Fibroblast of skin of back (primary cell): ENCODE results near the gene MPP2.
"Not testable (repeated sequence)": the region's sequence is repeated elsewhere in the genome, so short reads cannot be mapped to it uniquely, and the experiment has no call there.

ENCODE experiments used
- DNase-seq: peaks from one replicate; pipeline ENCODE4 v3.0.0-alpha.2; 2013

Gene MPP2

DNA sequence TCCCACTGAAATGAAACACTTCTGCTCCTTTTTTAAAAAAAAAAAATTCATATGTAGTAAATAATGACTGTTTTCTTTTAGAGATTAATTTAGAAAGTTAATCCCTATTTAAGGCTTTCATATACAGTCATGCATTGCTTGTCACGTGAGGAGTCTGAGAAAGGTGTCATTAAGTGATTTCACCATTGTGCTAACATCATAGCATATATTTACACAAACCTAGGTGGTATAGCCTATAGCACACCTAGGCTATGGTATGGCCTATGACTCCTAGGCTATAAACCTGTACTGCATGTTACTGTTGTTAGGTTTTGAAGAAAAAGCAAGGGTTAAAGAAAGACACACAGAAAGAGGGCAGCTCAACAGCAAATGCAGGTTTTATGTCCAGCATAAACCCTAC, 21.3 kb upstream of the MPP2 start:
- no peak for DNase-seq

DNA sequence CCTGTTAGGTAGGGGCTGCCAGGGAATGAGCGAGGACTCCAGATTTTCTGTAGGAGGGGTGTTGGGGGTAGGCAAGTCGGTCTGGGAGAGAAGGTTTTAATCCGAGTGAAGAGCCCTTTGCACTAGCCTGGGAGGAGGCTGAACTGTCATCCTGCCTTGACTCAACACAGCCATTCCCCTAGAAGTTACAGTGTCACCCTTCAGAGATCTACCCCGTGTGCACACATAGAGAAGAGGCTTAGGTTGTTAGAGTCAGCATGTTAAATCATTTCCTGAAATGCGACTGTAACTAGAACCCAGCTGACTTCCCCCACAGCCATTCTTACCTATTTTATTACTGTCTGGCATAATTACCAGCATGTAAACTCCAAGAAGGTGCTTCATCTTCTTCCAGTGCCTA, 20.6 kb upstream of the MPP2 start:
- DNase-seq, result not testable (repeated sequence)

DNA sequence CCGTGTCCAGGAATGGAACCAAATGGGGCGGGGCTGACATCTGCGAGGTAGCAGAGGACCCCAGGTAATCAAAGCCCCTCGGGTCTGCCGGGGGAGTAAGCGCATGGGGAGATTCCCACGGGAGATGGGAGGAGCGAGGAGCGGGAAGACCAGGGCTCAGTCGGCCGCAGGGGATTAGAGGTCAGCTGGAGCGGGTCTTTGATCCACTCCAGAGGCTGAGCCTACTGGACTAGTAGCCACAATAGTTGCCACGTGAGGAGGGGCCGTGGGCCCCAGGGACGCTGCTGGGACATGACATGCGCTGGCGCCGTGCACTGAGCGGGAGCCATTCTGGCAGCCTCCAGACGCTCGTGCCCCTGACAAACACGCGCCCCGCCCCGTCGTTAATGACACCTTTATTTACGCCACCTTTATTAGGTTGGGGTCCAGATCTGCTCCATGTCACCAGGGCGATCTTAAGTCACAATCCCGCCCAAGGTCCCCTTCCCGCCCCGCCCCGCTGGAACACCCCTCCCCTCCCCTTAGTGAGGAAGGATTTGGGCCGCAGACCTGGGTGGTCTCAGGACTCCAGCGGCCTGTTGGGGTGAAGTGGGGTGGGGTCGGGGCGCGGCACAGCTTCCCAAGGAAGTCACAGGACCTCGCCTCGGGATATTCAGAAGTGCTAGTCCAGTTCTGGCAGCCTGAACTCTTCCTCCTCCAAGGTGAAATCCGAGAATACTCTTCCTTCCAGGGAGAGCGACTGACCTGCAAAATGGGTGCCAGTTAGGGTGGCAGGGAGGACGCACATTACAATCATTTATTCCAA, 19.9 kb upstream of the MPP2 start:
- DNase-seq, result no peak

DNA sequence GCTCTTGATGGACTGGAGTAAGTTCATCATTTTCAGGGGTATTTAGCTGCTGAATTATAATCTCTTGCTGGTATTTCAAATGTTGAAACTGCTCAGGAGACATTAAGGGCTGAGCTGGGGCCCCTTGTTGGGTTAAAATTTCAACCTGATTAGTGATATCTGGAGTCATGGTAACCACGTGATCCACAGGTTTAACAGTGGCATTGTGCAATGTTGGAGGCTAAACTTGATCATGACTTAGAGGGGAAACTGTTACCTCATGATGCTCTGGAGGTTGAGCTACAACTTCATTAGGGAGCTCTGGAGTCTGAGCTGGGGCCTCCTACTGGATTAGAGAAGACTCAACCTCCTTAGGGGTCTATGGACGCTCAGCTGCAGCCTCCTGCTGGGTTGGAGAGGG, 17.2 kb upstream of the MPP2 start:
- DNase-seq, result no peak

DNA sequence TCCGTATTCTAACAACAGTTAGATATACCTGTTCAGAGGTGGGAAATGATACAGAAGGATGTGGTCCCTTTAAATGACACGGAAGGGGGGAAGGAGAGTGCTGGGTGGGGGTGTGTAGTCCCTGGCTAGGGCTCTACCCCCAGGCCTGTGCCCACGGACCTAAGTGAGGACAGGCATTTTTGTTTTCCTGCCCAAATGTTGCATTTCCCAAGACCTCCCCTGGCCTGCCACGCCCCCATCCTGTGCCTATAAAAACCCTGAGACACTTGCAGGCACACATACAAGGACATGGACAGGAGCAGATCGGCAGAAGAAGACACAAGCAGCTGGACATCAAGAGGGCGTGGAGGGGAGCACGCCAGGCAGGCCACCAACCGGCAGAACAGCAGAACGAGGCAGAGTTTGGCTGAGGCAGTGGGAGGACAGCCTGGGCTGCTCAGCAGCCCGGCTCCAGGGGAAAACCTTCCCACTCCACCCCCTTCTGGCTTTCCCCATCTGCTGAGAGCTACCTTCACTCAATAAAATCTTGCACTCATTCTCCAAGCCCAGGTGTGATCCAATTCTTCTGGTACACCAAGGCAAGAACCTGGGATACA, 13.3 kb upstream of the MPP2 start:
- DNase-seq, result no peak

DNA sequence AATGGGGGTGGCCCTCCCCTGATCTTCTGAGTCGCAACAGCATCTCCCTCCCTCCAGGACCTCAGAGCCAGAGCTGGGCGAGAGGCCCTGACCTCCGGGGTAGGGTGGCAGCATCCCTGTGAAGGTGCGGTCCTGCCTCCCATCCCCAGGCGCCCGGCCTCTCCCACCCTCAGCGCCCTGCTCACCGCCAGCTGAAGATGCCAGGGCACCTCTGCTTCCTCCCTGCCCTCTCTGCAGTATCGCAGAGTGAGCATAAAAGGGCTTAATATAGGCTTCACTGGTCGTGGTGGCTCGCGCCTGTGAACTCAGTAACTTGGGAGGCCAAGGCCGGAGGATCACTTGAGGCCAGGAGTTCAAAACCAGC, 10.7 kb upstream of the MPP2 start:
- DNase-seq, result no peak

DNA sequence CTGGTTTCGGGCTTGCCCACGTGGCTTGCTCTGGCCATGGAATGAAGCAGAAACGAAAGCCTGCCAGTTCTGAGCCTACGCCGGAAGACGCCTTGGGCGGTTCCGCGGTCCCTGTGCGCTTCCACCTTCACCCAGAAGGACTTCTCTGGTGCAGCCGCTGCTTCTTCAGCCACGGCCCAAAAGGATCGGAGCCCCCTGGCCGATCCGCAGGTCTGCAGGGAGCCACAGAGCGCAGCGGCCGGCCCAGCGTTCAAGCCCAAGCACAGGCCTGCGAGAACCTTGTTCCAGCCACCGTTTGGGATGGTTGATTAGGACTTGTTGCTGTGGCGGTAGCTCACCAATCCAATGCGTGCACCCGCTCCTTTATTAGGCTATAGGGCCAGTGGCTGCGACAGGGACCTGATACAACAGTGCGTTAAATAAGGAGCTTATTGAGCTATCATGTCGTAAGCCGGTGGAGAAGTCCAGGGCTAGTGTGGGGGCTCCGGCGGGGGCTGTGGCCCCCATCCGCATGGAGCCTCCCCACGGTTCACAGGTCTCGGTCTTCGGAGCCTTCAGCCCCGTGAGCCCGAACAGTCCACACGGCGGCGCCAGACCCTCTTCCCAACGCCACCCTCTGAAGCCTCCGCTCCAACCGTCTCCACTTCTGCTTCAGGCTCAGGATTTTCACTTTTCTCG, 10.2 kb upstream of the MPP2 start:
- no peak for DNase-seq

DNA sequence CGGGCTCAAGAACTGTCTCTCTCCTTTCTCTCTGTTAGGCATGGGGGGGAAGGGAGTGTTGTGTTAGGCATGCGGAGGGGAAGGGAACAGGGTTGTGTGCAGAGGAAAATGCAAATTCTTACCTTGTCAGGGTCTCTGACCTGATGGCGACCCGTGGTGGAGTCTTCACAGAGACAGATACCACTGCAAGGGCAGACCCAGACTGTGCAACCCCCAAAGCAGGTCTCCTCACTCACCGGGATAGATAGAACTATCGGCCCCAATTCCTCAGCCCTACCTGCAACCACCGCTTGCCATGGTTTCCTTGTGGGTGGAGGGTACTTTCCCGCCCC, 9.6 kb upstream of the MPP2 start:
- DNase-seq, result no peak

DNA sequence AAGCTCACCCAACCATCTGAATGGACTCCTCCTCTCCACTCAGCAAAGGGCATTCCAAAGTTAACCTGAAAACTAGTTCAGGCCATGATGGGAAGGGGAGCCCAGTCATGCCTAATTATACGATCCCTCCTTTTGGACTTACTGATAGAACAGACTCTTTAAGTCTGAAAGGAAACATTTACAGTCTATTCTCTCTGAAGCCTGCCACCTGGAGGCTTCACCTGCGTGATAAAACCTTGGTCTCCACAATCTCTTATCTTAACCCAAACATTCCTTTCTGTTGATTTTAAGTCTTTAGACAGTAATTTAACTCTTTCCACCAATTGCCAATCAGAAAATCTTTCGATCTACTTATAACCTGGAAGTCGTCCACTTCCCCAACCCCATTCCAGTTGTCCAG, 9.0 kb upstream of the MPP2 start:
- no peak for DNase-seq

DNA sequence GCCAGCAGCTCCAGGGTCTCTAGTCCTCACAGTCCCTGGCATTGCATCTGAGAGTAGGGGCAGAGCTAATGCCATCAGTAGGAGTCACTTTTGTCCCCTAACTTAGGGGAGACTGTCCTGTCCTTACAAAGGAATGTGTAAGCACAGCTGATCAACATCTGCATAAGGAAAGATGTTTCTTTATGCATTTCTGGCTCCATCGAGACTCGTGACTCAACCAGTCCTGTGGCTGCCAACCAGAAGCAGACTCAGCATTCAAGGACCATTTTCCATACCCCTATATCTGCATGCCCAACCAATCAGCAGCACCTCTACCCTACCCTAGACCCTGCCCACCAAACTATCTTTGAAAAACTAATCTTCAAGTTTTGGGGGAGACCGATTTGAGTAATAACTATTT, 8.2 kb upstream of the MPP2 start:
- peak; percentile 16 for DNase-seq

DNA sequence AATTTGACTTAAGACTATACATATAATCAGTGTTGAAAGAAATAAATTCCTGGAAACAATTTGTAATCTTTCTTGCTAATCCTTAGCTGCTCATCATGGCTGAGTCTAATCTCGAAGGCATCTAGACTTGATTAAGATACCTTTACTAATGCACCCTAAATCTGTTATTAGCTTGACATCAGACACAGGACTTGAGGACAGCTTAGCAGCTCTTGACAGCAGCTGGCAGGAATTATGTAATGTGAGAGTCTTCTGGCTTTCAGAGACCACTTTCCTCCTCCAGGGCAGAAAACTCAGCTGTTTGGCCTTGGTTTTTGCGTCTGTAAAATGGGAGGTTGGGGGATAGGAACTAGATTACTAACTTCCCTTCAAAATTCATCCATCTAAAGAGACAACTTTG, 7.1 kb upstream of the MPP2 start:
- no peak for DNase-seq

DNA sequence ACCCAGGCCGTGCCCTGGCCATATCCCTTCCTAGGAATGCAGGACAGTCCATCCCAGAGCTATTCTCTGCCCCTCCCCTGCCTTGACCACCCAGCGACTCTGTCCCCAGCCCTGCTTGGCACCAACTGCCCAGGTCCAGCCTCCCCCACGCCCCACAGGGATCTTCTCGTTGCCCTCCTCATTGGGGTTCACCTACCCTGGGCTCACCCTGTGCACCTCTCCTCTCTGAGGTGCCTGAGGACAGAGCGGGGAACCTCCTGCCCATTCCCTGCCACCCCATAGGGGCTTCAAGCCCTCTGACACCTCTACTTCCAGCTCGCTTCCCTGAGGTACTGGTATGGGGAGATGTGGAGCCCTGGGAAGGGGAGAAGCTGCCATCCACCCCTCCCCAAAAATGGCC, 6.2 kb upstream of the MPP2 start:
- DNase-seq, result no peak

DNA sequence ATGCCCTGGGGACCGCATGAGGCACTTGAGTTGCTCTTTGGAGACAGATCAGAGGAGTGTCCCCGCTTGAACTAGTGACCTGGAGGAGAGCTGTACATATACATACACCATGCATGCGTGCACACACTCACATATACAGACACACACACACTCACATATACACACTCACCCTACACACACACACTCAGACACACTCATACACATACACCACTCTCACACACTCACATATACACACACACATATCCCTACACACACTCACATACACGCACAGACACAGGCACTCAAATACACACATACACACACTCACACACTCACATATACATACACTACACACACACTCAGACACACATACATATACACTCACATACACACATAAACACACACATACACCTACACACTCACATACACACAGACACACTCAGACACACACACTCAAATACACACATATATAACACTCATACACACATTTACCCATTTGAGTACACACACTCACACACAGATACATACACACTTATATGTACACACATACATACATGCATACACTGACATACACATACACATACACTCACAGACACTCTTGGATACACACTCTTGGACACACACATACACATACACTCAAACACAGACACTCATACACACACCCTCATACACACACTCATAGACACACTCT, 5.4 kb upstream of the MPP2 start:
- DNase-seq, result no peak

DNA sequence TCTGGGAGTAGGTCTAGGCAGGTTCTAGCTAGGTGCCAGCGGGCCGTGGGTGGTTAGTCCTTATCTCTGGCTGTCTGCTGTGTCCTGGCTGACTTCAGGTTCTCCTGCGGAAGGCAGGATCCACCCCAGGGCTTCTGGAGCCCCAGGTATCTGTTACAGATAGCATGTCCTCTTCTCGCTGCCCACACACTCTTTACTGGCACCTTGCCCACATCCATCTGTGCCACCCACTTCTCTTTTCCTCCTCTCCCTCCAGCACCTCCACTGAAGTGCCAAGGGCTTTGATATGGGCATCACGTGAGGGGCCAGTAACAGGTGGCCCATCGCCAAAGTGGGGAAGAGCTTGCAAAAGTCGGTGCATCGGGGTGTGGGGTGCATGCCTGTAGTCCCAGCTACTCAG, 4.6 kb upstream of the MPP2 start:
- DNase-seq, result no peak

DNA sequence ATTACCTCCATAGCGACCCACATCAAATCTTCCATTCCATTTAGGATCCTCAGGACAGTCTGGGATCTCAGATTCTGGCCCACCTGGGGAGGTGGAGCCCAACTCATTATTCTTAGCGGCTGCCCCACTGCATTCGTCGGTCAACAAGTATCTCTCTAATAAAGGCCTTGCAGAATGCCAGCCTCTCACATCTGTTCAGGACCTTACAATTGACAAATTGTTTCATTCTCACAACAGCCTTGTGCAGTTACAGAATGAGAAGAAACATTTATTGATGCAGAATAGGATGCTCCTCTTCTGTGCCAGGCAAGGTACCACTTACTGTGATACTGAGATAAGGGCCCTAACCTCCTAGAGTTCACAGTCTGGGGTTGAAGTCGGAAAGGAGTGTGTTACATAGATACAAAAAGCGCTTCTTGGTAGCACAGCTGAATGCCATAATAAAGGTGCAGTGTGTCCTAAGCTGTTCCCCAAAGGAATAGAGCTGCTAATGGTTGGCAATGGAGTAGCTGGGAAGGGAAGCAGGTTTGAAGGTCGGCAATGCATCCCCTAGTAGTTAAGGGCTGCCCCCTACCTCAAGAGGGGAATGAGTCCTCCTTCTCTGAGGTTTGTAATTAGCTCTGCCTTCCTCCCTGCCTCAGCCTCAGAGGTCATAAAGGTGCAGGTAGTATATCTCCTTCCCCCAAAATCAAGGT, 2.3 kb upstream of the MPP2 start:
- DNase-seq, result no peak

DNA sequence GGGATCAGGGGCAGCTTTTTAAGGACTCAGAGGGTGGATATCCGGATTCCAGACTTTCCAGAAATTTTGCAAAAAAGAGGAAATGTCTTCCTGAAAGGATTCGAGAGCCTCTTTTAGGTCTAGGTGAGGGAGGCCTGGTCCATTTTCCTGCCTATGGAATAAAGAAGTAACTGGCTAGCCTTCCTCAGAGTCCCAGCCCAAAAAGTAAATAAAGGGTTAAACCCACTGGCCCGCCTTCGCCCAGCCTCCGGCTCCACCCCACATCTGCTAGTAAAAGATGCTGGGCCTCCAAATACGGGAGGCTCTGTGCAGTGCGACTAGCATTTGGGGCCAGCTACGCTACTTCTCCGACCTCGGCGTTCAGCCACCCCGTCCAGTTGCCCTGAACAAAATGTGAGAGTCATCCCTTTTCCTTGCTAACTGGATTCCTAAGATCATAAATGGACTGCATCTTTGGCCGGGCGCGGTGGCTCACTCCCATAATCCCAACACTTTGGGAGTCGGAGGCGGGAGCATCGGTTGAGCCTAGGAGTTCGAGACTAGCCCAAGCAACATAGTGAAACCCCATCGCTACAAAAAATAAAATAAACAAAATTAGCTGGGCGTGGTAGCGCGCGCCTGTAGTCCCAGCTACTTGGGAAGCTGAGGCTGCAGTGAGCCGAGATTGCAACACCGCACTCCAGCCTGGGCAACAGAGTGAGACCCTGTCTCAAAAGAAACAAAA, 824 bp upstream of the MPP2 start:
- DNase-seq, result peak; percentile 79

DNA sequence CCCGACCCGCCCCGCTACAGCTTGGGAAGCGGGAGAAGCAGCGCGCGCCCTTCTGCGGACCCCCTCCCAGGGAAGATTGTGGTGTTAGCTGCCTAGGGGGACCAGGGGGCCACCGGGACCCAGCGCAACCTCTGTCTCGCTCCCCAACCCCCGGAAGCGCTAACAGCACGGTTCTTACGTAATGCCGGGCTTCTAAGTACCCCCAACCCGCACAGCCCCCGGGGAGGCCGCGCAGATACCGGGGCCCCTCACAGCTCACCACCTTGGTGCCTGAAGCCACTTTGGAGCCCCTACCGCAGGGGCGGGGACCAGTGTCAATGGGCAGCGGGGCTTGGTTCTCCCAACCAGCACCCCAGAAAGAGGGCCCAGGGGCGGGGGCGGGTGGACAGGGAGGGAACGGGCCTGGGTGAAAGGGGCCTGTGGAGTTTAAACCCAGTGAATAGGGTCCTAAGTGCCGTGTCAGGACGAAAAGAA, 348 bp downstream of the MPP2 start:
- DNase-seq, result no peak

DNA sequence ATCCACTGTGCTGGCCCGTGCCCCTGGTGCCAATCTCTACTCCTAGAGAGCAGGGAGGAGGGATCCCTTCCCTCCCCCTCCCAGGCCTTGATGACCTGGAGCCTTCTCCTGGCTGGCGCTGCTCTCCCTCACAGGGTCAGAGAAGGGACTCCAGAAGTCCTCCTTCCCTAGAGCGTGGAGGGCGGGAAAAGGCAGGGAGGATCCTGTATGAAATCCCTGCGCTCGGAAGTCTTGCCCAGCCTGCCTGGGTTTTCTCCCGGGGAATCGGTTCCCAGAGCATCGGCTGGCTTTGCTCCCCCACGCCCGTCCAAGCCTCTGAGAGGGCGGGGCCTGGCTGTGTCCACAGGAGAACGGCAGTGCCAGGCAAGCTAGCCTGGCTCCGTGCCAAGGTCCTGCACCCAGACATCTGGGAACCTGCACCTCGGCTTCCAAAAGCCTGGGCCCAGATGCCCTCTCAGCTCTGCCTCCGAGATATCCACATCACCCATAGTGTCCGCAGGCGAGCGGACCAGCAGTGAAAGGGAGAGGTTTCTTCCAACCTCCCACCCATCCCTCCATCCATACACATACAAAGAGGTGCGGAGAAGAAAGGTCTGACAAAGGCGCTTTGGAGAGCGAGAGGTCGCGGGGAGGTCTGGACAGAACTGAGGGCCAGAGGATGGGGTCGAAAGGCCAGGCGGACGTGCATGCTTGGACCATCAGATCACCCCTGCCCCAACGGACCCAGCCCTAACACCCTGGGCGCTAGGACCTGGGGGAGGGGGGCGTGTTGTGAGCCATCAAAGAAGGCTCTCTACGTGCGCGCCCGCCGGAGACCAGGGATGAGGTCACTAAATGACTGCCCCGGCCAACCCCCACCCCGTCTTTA, 1.1 kb downstream of the MPP2 start:
- DNase-seq, result peak; percentile 79

DNA sequence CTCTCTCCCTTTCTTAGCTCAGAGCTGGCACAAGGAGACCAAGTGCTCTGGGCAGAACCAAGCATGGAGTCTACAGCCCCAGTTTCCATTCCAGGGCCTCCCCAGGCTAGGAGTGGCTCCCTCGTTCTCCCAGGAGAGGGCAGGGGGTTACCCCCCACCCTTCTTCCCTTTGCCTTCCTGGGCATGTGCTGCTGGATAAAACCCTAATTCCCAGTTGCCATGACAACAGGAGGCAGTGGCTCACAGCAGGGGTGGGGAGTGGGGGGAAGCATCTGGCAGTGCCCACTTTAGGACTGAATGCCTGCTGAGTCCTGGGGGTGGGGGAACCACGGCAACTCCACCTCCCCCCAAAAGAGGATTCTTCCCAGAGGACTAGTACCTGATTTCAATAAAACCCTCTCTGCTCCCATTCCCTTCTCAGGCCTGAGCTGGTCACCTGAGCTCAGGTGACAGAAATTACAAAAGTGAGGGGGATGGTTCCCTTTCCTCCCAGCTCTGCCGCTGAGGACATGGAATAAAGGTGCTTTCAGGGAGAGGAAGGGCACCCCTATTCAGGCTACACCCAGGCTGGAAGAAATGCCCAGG, 1.8 kb downstream of the MPP2 start:
- DNase-seq, result no peak

DNA sequence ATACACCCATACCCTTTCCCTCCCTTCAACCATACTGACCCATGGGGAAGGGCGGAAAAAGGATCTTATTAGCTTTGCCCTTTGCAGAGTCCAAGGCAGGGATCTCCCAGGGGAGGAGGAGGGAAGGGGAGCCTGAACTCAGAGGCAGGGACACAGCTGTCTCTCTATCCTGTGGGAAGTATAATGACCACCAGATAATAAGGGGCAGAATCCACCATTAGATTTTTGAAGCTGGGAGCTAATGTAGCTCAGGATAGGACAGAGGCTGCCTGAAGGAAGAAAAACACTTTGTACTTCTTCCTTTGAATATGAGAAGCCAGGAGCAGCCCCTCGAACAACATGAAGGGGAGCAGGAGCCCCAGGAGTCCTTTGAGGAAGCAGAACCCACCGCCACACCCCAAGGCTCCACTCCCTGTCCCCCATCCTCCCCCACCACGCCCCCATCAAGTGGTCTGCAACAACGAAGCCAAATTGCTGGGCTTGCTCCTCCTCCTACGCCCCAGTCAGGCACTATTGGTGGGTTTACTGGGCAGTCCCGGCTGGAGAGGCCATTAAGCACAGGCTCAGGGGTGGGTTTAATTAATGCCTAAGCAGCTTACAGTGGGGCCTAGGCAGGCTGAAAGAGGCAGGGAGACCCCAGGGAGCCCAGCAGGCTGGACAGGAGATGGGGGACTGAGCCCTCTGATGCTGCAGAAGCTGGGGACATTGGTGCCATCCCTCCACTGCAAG, 5.3 kb downstream of the MPP2 start:
- no peak for DNase-seq
